HG02571 (cell line): ENCODE results near the gene THSD7B.
"Not testable (repeated sequence)": the region's sequence is repeated elsewhere in the genome, so short reads cannot be mapped to it uniquely, and the experiment has no call there.

ENCODE experiments used
- ATAC-seq: cut with Tn5 transposase; IDR thresholded peaks from one replicate; pipeline ENCODE4 v1.9.1; 2021; ENCODE audit warnings: mild to moderate bottlenecking, moderate library complexity; ENCODE audit not compliant: unreplicated experiment

Gene THSD7B

DNA sequence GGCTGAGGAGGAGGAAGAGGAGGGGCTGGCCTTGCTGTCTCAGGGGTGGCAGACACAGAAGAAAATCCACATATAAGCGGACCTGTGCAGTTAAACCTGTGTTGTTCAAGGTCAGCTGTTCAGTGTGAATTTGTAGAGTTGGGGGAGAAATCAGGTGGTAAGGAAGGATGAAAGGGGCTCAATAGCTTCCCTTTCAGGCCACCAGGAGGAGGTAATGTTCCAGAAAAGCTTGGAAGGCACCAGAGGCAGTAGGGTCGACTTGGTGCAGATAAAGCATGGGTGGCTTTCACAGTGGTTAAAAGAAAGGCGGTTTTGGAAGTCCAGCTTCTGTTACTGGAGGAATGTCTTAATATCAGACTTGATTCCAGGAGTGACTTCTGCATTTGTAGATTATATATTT lies 167.4 kb downstream of the THSD7B start:
- ATAC-seq: no peak

DNA sequence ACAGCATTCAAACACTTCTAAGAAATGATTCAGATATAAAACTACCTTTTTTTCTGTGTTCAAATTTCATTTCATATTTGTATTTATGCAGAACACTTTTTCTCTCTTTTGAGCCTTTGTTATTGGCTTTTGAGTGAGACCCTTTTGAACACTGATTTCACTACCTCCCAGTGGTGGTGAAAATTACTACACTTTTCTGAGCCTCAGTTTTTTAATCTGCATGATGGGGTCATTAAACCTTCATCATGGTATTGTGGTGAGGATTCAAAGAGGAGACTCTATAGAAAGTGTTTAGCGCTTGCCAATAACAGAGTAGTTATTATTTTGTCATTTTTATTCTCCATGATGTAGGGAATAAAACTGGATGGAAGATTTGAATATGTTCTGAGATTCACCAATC lies 169.8 kb downstream of the THSD7B start:
- no peak for ATAC-seq

DNA sequence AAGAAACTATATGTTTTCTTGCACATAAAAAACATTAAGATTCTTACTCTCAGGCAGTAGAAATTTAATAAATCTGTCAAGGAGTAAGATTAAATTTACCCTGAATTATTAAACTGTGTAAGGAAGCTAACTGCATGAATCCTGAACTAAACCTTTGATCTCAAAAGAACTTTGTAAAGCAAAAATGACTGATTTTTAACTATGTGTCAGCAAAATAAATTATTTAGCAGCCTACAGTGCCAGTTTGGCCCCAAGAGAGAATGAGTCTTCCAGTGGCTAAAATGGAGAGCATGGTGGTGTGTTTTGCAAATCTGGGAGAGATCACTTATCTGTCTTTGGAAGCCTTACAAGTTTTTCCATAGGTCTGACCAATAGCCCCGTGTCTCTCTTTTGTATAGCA lies 190.7 kb downstream of the THSD7B start:
- ATAC-seq: no peak

DNA sequence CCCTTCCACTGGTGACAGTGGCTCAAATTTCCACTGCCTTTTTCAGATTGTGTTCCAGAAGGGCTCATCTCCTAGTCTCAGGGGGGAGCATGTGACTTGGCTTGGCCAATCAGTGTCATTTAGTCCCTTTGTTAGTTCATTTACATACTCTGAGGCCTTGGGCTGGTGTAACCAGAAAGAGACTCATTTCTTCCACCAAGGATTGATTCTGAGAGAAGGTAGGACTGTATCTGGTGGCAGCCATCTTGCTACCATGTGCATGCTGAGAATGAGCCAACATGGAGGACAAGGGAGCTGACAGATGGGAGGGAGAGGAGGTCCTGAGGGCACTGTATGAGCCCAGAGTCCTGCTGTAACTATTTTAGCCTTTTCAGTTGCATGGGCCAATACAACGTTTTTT lies 191.7 kb downstream of the THSD7B start:
- ATAC-seq: no peak

DNA sequence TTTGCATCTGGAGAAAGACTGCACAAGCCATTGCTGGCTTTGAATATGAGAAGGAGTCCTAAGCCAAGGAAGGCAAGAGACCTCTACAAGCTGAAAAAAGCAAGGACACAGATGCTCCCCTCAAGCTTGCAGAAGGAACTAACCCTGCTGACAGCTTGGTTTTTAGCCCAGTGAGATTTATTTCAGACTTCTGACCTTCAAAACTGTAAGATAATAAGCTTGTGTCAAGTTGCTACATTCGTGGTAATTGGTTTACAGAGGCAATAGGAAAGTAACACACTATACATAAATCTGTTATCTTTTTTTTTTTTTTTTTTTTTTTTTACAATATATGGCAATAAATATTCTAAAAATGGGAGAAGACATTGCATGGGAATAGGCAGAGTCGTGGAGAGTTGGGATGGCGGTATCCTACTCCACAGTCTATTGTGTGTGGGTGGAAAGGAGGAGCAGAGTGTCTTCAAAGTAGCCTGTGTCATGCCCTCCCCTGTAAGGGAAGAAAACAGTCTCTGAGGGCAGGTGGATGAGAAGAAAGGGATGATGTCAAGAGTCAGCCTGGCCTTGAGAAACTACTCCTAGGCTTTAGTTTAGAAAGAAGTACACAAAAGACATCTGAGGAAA lies 196.9 kb downstream of the THSD7B start:
- no peak for ATAC-seq

DNA sequence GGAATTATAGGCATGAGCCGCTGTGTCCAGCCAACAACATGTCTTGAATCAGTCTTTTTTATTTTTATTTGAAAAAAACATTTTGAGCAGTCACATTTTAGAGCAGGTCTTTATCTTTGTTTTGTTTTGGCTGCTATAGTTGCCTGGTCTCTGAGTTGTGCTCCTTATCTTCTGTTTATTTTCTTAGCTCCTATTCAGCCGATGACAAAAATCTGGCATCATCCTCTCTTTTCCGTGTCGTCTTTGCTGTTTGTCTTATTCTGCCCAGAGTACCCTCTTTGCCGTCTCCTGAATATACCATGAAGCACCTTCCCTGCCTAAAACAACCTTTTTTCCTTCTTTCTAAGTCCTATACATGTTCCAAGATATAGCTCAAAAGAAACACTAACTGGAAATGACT lies 201.1 kb downstream of the THSD7B start:
- ATAC-seq: no peak

DNA sequence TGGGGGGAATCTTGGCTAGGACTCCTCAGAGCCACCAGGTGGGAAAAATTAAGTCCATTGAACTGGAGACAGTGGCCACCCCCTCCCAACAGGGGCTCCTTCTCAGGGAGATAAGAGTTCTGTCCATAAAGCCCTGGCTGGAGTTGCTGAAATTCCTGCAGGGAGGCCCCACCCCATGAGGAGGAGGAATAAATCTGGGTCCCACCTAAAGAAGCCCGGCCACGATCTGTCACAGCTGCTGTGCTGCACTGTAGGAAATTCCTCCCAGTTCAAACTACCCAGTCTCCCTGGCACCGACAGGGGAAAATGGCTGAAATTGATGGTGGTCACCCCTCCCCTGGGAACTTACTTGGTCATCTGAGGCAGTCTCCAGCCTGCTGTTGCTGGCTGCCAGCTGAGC lies 215.0 kb downstream of the THSD7B start:
- no peak for ATAC-seq

DNA sequence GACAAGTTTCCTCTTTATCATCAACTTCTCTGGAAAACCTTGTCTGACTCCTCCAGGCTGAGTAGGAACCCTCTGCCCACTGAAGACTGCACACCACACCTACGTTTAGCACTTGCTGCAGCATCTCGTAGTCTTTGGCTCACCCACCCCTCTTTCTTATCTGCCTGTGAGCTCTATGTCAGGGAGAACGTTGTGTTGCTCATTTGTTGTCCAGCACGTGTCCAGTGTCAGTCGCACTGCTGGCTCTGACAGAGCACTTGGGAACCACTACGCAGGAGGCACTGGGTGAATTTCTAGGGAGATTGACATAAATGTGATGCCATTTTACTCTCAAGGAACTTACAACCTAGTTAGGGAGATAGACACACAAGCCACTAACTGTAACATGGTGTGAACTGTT lies 216.3 kb downstream of the THSD7B start:
- ATAC-seq: not testable (repeated sequence)

DNA sequence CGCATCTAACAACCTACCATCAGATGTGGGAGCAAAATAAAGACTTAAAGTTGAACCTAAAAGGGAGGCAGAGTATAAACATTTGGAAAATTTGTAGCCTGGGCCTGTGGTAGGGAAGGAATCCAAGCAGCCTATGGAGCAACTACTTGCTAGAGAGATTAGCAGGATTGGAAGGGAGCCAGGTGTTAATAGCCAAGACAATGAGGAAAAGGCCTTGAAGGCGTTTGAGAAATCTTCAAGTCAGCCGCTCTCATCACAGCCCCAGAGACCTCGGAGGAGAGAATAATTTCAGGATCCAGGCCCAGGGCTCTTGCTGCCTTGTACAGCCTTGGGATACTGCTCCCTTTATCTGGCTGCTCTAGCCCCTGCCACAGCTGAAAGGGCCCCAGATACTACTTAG lies 219.7 kb downstream of the THSD7B start:
- ATAC-seq: no peak

DNA sequence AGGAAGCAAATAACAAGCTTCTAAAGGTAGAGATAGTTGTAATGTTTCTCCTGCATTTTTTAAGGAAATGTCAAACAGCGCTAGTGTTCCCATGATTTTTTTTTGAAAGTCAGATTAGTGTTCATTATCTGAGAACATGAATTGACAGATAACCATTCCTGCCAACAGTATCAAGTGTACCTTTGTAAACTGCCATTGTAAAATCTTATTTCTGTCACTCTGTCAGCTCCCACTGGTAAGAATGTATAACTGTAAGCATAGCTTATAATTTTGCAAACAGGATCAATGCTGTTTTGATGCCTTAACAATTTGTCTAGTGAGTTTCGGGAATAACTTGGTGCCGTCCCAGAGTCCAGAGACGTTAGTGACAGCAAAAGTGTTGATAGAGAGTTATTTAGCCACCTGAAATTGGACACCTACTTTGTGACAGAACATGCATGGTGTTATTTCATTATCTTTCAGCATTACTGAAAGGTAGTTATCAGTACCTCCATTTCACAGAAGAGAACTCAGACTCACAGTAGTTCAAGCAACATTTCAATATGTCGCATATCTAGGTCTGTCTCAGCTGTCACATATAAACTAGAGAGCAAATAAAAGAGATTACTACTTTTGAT lies 221.4 kb downstream of the THSD7B start:
- no peak for ATAC-seq

DNA sequence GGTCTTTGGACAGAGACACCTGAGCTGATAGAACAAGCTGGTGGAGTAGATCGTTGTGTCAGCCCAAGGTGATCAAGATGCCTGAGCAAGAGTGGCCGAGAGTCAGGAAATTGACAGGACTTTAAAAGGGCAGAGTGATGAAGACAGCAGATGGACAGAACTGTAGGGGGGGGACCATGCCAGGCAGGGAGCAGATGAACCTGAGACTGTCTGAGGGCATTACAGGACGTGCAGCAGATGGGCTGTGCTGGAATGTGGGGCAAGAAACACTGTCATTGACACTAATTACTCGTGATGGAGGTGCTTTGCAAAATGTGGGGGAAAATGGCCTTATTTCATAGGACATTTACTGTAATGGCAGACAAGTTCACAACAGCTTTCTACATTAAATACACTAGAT lies 225.0 kb downstream of the THSD7B start:
- no peak for ATAC-seq

DNA sequence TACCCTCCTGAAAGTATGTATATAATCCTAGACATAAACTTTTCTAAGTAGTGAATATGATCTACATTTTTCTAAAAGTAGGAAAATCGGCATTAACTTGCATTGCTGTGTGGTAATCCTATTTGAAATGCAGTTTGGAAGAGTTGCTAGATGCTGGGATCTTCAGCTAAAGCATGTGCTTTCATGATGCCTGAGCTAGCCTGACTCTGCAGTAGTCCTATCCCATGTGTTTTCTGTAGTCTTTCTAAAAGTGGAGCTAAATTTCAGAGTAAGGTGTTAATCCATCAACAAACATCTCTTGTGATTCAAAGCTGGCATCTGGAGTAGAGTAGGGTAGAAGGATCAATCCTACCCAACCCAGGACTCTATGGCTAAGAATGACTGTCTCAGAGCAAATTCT lies 229.4 kb downstream of the THSD7B start:
- ATAC-seq: no peak

DNA sequence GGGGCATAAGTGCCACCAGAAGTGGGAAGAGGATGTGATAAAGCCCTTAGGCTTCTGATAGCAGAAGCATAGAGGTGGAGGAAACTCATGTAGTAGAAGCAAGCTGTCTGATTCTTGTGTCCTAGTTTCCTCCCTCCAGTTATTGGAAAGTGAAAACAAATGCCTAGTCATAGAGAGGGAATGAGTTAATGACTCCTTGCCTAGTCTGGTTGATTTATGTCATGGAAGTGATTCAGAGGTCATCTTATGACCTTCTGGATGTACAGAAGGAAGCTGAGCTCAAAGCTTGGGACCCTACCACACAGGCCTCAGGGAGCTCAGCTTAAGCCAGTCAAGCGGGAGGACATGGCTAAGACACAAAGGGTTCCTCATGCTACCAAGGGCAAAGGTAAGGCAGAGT lies 232.2 kb downstream of the THSD7B start:
- ATAC-seq: no peak

DNA sequence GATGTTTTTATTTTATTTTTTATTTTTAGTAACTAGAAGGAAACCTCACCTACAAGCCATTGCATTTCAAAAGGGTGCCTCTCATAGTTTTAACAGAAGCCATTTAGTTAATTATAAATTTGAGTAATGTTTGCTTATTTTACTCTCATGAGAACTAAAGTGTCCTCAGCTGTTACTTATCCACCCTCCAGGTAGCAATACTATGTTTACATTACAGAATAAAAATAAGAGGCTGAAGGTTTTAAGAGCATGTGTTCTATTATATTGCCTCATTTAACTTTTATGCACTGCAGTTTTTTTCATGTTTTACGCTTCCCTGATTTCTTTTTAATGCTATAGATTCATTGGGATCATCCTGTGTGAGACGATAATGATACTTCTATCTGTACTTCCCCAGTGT lies 235.5 kb downstream of the THSD7B start:
- ATAC-seq: no peak

DNA sequence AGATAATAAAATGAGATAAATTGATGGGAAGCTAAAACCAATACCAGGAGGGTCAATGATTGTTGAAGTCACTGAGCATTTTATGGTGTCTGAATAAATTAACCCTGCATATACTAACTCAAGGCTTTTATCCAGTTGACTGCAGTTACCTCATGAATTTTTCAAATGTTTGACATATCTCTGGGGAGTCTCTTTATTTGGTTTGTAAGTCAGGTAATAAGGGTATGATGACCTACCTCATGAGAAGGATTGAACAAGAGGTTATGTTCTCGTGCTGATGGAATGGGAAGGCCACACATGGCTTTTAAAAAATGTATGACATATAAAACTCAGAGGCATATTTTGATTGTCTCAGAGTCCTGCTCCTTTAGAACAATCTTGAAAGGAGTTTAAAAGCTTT lies 237.6 kb downstream of the THSD7B start:
- ATAC-seq: no peak

DNA sequence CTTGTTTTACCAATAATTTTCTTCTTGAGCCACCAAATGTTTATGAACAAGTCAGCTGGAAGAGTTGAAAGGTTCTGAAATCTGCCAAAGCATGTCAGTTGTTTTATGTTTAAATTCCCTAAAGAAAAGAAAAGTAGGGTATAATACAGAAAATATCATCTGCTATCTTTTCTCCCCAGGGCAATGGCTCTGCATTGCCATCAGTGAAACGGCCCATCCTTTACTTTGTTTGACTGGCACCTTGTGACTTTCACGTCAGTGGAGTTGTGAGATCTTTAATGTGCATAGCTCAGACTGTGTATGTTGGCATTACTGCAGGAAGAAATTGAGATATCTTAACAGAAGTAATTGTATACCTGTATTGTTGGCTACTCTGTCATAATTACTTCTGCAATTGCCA lies 239.9 kb downstream of the THSD7B start:
- ATAC-seq: no peak

DNA sequence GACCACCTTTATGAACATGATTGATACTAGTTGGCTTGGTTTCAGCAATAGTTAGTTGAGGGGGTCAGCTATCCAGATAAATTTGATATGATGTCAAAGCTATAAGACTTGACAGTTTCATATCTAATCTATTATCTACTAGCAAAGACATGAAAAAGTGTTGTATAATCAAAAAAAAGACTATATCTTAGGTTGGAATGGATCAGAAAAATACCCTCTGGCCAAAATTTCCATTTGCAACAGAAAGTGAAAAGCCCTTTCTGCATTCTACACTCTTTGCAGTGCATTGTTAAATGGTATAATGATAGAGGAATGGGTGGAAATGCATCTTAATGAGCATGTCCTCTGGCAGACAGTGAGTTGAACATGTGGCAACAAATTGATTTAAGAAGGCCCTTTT lies 242.6 kb downstream of the THSD7B start:
- no peak for ATAC-seq

DNA sequence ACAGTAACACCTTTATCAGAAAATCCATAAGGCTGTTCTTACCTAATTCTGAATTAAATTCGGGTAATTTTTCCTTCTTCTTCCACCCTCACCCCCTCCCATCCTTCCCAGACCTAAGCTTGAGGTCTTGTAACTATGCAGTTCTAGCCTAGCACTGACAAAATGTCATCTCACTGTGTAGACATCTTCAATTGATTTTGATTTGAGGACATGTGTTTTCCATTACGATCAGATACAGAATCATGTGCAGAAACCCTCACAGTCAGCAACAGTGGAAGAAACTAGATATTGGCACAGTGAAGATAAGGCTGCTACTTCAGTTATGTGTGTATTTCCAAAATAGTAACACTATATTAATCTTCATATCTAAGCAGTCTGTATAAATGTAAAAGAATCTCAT lies 244.6 kb downstream of the THSD7B start:
- no peak for ATAC-seq

DNA sequence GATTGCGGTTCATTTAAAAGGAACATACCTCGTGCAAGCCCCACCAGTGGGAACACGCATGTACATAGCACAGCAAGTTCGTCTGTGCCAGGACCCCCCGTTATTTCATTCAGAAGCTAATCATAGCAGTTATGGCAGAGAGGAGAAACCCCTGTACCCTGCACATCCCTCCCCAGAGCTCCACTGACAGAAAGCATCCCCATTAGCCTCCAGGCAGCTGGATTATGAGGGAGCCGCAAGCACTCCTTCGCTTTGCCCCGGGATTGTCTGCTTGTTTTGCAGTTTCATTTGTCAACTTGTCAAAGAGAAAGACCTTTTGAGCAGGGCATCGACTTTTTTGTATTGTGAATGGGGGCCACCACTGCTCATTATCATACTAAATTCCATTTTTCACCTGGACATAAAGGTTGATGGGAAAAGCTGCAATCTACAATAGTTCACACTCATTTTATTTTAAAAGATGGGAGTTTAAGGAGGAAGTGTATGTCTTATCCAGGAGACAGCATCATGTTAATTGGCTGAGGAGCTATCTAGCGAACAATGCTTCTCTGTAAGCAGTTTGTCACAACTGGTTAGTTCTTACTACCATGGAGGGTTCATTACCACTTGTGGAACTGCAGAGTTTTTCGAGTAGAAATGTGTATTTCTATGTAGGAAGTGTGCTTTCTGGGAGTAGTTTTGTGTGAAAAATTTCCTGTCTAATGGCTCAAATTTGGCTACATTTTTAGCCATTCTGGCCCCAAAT lies 255.3 kb downstream of the THSD7B start:
- no peak for ATAC-seq

DNA sequence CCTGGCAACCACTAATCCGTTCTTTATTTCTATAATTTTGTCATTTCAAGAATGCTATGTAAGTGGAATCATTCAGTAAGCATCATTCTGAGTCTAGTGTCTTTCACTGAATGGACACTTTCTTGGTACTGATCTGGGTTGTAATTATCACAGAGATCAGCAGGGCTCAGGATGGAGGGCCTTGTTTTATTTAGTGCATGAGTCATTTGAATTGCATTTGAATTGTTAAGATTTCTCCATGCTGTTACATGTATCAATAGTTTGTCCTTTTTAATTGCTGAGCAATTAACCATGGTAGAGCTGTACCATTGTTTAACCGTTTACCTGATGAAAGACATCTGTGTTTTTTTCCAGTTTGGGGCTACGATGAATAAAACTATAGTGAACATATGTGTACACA lies 256.4 kb downstream of the THSD7B start:
- ATAC-seq: no peak

DNA sequence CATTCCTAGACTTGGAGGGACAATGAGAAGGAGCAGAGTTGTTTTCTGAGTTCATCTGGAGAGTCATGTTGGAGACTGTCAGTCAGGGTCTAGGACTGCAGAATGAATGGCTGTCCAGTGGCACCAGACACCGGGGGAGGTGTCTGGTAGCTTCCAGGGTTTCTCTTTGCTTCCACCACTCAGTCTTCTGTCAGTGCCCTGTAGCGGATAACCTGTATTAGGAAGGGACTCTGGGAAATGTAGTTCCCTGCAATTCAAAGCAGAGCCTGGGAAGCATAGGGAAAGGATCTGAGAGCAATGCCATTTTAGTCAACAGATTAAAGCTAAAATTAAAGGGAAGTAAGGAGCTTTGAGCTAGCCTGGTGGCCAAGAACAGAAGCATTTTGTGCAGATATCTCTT lies 257.9 kb downstream of the THSD7B start:
- ATAC-seq: no peak

DNA sequence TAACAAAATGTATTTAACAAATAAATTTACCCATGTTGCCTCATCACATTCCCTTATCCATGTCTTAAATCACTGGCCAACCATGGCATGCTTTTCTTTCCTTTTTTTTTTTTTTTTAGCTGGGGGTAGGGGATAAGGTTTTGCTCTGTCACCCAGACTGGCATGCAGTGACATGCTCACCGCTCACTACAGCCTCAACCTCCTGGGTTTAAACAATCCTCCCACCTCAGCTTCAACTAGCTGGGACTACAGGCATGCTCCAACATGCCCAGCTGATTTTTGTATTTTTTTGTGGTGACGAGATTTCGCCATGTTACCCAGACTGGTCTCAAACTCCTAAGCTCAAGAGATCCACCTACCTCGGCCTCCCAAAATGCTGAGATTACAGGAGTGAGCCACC lies 266.4 kb downstream of the THSD7B start:
- no peak for ATAC-seq

DNA sequence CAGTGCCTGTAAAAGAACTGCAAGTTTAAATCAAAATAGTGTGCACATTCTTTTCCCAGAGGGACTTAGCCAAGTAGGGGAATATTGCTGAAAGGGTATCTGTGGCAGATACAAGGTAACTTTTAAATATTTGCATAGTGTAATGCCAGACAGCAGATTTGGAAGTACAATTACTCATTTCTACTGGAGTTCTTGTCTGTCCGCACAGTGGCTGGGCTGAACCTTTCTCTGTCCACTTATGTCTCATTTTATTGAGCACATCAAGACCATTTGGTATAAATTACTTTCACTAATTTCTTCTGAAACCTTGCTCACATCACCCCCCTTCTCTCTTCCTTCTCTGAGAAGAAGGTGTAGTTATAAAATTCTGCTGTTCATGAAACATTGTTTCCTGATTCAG lies 271.3 kb downstream of the THSD7B start:
- no peak for ATAC-seq
